ENCODE measurements around the gene L3MBTL3. TPM values are rescaled to one million over a fixed set of nuclear protein-coding genes. Genes with fewer than 3 reads are reported as not detected.

Gene L3MBTL3
- total RNA-seq, 1 experiment from 2014 or later: 13.7 TPM

GRCh38 chr6:130043344-130043743, 25.0 kb downstream of the L3MBTL3 start (continued):
- TF ChIP-seq CTCF (IDR thresholded peaks at IDR 0.05) (no peak), ZNF138 (CRISPR knock-in tag; conservative IDR thresholded peaks at IDR 0.05) (no peak)

DNA sequence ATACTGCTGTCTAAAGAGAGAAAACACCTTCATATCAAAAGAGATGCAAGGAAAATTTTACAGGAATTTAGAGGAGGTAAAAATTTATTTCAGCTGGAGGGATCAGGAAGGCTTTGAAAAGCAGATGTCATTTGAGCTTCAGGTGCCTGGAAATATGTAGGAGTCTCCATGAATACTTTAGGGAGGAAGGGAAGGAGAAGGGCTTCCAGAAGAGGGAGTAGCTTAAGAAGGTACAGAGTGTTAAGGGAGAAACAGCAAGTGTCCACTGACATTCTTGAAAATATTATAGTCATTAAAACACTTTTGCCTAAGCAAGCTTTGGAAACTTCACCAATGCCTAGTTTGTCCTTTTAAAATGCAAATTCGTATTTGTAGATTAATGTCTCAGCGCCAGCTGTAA, 27.2 kb downstream of the L3MBTL3 start:
- H3K4me3 Mint-ChIP-seq: no peak overlapping the region
- ATAC-seq (0 out of 2 replicates have a peak, but pooled peaks have one; percentile 52), DNase-seq (ENCODE audit: low spot score) (no peak)
- ChIA-PET CTCF (interaction anchor here (1.1 kb wide), 1 partner anchor 25 kb away, joined by 5 read pairs; no protein-coding TSS in a partner anchor), POLR2A (no interaction called here)
- peaks cover 4% of the 10 kb centered on the region for H3K36me3 Mint-ChIP-seq
- H3K27ac Mint-ChIP-seq: no peak overlapping the region
- TF ChIP-seq ZNF138 (CRISPR knock-in tag; conservative IDR thresholded peaks at IDR 0.05) (no peak), GRHL2 (CRISPR knock-in tag; IDR thresholded peaks at IDR 0.05; ENCODE audit: insufficient replicate concordance, severe bottlenecking) (no peak), HMGXB4 (CRISPR knock-in tag; IDR thresholded peaks at IDR 0.05) (no peak), AR (CRISPR knock-in tag; IDR thresholded peaks at IDR 0.05) (no peak), MYBL2 (CRISPR knock-in tag; IDR thresholded peaks at IDR 0.05) (no peak), TEAD4 (CRISPR knock-in tag; IDR thresholded peaks at IDR 0.05) (no peak)
- TF ChIP-seq, protein P1, sequence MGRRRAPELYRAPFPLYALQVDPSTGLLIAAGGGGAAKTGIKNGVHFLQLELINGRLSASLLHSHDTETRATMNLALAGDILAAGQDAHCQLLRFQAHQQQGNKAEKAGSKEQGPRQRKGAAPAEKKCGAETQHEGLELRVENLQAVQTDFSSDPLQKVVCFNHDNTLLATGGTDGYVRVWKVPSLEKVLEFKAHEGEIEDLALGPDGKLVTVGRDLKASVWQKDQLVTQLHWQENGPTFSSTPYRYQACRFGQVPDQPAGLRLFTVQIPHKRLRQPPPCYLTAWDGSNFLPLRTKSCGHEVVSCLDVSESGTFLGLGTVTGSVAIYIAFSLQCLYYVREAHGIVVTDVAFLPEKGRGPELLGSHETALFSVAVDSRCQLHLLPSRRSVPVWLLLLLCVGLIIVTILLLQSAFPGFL (CRISPR knock-in tag; IDR thresholded peaks at IDR 0.05; ENCODE audit: borderline replicate concordance): no peak
- no peaks in the 10 kb centered on the region for H3K9me3 Mint-ChIP-seq
- no peaks in the 10 kb centered on the region for H3K27me3 Mint-ChIP-seq (ENCODE audit: low read depth)
- peaks cover 20% of the 10 kb centered on the region for H3K4me1 Mint-ChIP-seq

DNA sequence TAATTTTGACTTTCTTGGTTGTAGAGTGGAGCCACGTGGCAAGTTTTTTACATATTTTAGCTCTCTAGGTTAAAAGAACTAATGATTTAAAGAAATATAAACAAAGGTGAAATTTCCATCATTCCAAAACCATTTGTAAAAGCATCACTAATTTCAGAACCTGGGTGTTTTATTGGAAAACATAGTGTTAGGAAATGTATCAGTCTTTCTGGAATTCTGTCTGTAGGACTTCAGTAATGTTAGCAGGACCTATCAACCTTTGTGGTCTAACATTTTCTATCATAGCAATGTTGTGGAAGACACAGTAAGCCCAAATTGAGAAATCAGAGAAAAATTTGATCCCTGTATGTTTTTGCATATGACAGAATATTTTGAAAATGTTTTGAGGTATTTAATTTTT, 28.3 kb downstream of the L3MBTL3 start:
- DNase-seq (ENCODE audit: low spot score): no peak
- ATAC-seq: no peak
- H3K4me1 Mint-ChIP-seq: peaks cover 20% of the 10 kb centered on the region
- H3K36me3 Mint-ChIP-seq: peaks cover 10% of the 10 kb centered on the region
- no peaks in the 10 kb centered on the region for H3K27me3 Mint-ChIP-seq (ENCODE audit: low read depth)
- no peaks in the 10 kb centered on the region for H3K9me3 Mint-ChIP-seq
- TF ChIP-seq ATF3 (CRISPR knock-in tag; conservative IDR thresholded peaks at IDR 0.05) (no peak), RORB (CRISPR knock-in tag; IDR thresholded peaks at IDR 0.05) (no peak), ESRRA (CRISPR knock-in tag; IDR thresholded peaks at IDR 0.05; ENCODE audit: borderline replicate concordance) (no peak), ZNF232 (CRISPR knock-in tag; IDR thresholded peaks at IDR 0.05) (no peak), NFYB (CRISPR knock-in tag; conservative IDR thresholded peaks at IDR 0.05; ENCODE audit: low read depth) (no peak), ZNF423 (CRISPR knock-in tag; IDR thresholded peaks at IDR 0.05) (no peak), USF1 (CRISPR knock-in tag; IDR thresholded peaks at IDR 0.05) (no peak), SP1 (CRISPR knock-in tag; conservative IDR thresholded peaks at IDR 0.05) (no peak), ZNF219 (CRISPR knock-in tag; IDR thresholded peaks at IDR 0.05; ENCODE audit: borderline replicate concordance) (no peak)
- POLR2A ChIA-PET: no interaction called here
- H3K27ac Mint-ChIP-seq: no peak overlapping the region
- H3K4me3 Mint-ChIP-seq: no peak overlapping the region
- CTCF ChIA-PET: interaction anchor here (1.5 kb wide), 1 partner anchor 236 kb away, joined by 5 read pairs; no protein-coding TSS in a partner anchor
